ENCODE measurements around the gene IP6K3.

The IP6K3 gene

GRCh38 chr6:33732385-33732784 lies 14.3 kb downstream of the IP6K3 start:
- H3K4me3 ChIP-seq (ENCODE audit: low read depth, low read length) = no peak overlapping the region
- no peak for TF ChIP-seq CTCF (IDR thresholded peaks at IDR 0.05; ENCODE audit: low read depth, low read length)

- TF ChIP-seq CTCF (IDR thresholded peaks at IDR 0.05; ENCODE audit: low read depth, low read length) = no peak
- no peak overlapping the region for H3K4me3 ChIP-seq (ENCODE audit: low read depth, low read length)
These were observed 14.9 kb downstream of the IP6K3 start for GRCh38 chr6:33731751-33732282.

GRCh38 chr6:33731035-33731434 lies 15.7 kb downstream of the IP6K3 start:
- TF ChIP-seq CTCF (IDR thresholded peaks at IDR 0.05; ENCODE audit: low read depth, low read length) = no peak
- H3K4me3 ChIP-seq (ENCODE audit: low read depth, low read length) = no peak overlapping the region

- no peak for TF ChIP-seq CTCF (IDR thresholded peaks at IDR 0.05; ENCODE audit: low read depth, low read length)
- no peak overlapping the region for H3K4me3 ChIP-seq (ENCODE audit: low read depth, low read length)
These were observed 16.1 kb downstream of the IP6K3 start for GRCh38 chr6:33730611-33731010.

GRCh38 chr6:33729059-33729458 lies 17.6 kb downstream of the IP6K3 start:
- no peak for TF ChIP-seq CTCF (IDR thresholded peaks at IDR 0.05; ENCODE audit: low read depth, low read length)
- no peak overlapping the region for H3K4me3 ChIP-seq (ENCODE audit: low read depth, low read length)

GRCh38 chr6:33728438-33728837 lies 18.3 kb downstream of the IP6K3 start:
- no peak overlapping the region for H3K4me3 ChIP-seq (ENCODE audit: low read depth, low read length)
- TF ChIP-seq CTCF (IDR thresholded peaks at IDR 0.05; ENCODE audit: low read depth, low read length) = no peak

- no peak overlapping the region for H3K4me3 ChIP-seq (ENCODE audit: low read depth, low read length)
These were observed 18.8 kb downstream of the IP6K3 start for GRCh38 chr6:33727932-33728331.

More at GRCh38 chr6:33727932-33728331, 18.8 kb downstream of the IP6K3 start:
- TF ChIP-seq CTCF (IDR thresholded peaks at IDR 0.05; ENCODE audit: low read depth, low read length) = no peak
